DMS79 (cell line): ENCODE measurements around the gene EIF5A2.

ENCODE experiments used
- DNase-seq: peaks from one replicate; lab custom pipeline; 2025; lab: John Stamatoyannopoulos, UW

Gene EIF5A2

DNA sequence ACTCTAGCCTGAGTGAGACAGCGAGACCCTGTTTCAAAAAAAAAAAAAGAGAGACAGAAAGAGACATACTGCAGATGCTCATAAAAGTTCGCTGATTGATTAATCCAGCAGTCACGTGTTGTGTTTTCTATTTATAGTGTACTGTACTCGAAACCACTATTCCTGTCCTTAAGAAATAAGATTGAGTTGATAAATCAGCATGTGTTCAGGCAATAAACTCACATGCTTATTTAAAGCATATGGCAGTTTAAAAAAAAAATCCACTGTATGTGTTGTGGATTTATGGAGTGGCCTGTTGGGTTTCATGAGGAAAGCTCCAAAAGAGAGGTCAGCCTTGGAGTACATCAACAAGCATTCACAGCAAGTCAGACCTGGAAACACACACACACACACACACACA is 56.1 kb downstream of the EIF5A2 start:
- no peak for DNase-seq

DNA sequence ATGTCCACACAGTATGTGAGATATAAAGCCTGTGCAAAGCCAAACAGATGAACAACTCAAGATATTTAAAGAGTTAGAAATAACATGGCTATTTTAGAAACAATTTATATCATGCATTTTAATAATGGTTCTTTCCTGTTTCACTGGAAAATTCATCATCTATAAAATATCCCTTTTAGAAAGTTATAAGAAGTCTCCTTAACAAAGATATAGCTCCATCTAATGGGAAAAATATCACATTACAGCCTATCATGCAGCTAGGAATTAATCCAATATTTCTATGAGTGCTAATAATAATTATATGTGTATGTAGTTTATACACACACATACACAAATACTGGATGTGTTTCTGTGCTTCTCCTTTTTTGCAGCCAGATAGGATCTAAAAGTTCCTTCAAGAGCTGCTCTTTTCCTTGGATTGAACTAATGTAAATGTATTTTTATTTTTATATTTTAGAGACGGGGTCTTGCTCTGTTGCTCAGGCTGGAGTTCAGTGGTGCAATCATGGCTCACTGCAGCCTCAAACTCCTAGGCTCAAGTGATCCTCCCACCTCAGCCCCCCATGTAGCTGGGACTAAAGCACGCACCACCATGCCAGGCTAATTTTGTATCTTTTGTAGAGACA is 60.0 kb downstream of the EIF5A2 start:
- DNase-seq = no peak

DNA sequence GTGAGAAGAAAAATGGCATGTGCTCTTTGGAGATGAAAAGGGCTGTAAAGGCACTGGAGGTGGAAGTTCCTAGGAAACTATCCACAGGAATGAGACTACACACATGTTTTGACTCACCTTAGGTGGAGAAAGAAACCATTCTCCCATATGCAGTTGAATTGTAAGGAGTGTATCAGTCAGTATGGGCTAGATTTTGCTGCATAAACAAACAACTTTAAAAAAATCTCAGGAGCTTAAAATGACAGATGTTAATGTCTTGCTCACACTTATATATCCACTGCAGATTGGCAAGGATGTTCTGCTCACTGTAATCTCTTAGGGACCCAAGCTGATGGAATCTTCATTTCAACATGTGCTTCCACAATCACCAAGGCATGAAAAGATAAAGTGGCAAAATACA is 64.1 kb downstream of the EIF5A2 start:
- DNase-seq = no peak

- DNase-seq = no peak
Observed at GRCh38 chr3:170840291-170840859, 68.1 kb downstream of the EIF5A2 start.

DNA sequence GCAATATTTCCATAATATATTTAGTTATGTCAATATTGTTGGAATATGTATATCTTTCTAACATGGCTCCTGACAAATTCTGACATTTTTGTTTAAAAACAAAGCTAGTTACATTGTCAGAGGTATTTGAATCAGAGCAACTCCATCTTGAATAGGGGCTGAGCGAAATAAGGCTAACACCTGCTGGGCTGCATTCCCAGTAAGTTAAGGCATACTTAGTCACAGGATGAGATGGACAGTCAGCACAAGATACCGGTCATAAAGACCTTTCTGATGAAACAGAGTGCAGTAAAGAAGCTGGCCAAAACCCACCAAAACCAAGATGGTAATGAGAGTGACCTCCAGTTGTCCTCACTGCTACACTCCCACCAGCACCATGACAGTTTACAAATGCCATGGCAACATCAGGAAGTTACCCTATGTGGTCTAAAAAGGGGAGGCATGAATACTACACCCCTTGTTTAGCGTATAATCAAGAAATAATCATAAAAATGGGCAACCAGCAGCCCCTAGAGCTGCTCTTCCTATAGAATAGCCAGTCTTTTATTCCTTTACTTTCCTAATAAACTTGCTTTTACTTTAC is 68.8 kb downstream of the EIF5A2 start:
- no peak for DNase-seq
